Astrocyte of the spinal cord (primary cell): ENCODE measurements around the gene SEL1L3.

Experiments
- DNase-seq: peaks from one replicate; pipeline ENCODE4 v3.0.0; 2011; ENCODE audit warnings: low read depth, low spot score
- H3K4me3 ChIP-seq: 2 replicates; pipeline ENCODE4 v1.5.1; 2011; ENCODE audit warnings: low read depth, mild to moderate bottlenecking, low read length, moderate library complexity
- in situ Hi-C: cut with HindIII; loops from 2 replicates; pipeline ENCODE4 v1.10.0; 2017; ENCODE audit warnings: low sequenced_read_pairs
- TF ChIP-seq, protein P1 (sequence below): IDR thresholded peaks from 2 replicates; pipeline ENCODE4 v1.5.1; 2012; ENCODE audit warnings: low read depth, mild to moderate bottlenecking, low read length, inconsistent platforms

SEL1L3 gene

GRCh38 chr4:25857403-25857802 lies 5.4 kb downstream of the SEL1L3 start:
- no peak overlapping the region for H3K4me3 ChIP-seq
- TF ChIP-seq, protein P1, sequence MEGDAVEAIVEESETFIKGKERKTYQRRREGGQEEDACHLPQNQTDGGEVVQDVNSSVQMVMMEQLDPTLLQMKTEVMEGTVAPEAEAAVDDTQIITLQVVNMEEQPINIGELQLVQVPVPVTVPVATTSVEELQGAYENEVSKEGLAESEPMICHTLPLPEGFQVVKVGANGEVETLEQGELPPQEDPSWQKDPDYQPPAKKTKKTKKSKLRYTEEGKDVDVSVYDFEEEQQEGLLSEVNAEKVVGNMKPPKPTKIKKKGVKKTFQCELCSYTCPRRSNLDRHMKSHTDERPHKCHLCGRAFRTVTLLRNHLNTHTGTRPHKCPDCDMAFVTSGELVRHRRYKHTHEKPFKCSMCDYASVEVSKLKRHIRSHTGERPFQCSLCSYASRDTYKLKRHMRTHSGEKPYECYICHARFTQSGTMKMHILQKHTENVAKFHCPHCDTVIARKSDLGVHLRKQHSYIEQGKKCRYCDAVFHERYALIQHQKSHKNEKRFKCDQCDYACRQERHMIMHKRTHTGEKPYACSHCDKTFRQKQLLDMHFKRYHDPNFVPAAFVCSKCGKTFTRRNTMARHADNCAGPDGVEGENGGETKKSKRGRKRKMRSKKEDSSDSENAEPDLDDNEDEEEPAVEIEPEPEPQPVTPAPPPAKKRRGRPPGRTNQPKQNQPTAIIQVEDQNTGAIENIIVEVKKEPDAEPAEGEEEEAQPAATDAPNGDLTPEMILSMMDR, result no peak
- DNase-seq, result no peak
- in situ Hi-C loops, result no loop called here

DNA sequence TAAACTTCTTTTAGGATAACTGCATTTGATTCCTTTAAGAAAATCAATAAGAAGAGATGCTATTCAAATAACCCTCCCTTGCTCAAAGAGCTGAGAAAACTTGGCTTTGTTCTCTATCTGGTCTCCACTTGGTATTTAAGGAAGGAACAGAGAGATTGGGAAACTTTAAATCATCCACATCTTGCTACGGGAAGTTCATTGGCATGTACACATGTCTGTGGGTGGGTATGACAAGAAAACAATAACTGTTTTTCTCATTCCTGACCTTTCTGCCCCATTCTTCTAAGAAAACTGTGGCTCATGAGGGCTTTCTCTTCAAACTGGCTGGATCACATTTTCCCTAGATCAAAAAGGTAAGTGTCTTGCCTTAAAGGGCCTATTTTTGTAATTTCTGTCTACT lies 6.0 kb downstream of the SEL1L3 start:
- H3K4me3 ChIP-seq, result no peak overlapping the region
- no peak for DNase-seq
- in situ Hi-C loops, result no loop called here
- TF ChIP-seq, protein P1, result no peak

GRCh38 chr4:25852103-25852502 lies 10.7 kb downstream of the SEL1L3 start:
- in situ Hi-C loops, result no loop called here
- TF ChIP-seq, protein P1, result no peak
- no peak overlapping the region for H3K4me3 ChIP-seq
- DNase-seq, result no peak

GRCh38 chr4:25847329-25847728 lies 15.5 kb downstream of the SEL1L3 start:
- in situ Hi-C loops, result no loop called here

GRCh38 chr4:25845841-25846653 lies 16.7 kb downstream of the SEL1L3 start:
- no peak for DNase-seq
- TF ChIP-seq, protein P1, result no peak
- in situ Hi-C loops, result no loop called here
- H3K4me3 ChIP-seq, result no peak overlapping the region

More at GRCh38 chr4:25847329-25847728, 15.5 kb downstream of the SEL1L3 start:
- no peak for DNase-seq
- TF ChIP-seq, protein P1, result no peak
- no peak overlapping the region for H3K4me3 ChIP-seq

DNA sequence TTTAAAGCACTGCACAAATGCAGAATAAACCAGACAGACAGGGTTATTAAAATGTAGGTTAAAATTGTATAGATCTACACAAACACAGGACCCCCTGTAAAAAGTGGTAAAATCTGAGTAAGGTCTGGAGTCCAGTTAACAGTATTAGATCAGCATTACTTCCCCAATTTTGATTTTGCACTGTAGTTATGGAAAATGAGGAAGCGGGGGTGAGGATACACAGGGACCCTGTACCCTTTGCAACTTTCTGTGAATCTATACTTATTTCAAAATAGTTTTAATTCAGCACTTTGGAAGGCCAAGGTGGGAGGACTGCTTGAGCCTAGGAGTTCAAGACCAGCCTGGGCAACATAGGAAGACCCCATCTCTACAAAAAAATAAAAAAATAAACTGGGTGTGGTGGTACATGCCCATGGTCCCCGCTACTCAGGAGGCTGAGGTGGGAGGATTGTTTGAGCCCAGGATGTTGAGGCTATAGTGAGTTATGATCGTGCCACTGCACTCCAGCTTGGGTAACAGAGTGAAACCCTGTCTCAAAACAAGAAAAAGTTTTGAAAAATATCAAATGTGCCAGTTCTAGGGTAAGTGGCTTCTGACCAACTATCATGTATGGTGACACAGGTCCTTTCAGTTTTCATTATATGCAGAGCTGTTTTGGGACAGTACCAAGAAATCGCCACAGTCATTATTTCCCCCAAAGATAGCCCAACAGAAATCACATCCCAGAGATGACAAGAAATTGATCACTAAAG lies 17.7 kb downstream of the SEL1L3 start:
- no peak for DNase-seq
- TF ChIP-seq, protein P1, result no peak
- in situ Hi-C loops, result no loop called here
- H3K4me3 ChIP-seq, result no peak overlapping the region
